Activated T-cell treated with anti-CD3 and anti-CD28 coated beads, Interleukin-2, amount 50 U/mL, for 48 hours (primary cell): ENCODE results near the gene SKIC8.
"Not testable (repeated sequence)": the region's sequence is repeated elsewhere in the genome, so short reads cannot be mapped to it uniquely, and the experiment has no call there.

ENCODE experiments used
- DNase-seq, 2 experiments: peaks; one replicate each; pipeline ENCODE4 v3.0.0-alpha.2; 2020

SKIC8 gene

DNA sequence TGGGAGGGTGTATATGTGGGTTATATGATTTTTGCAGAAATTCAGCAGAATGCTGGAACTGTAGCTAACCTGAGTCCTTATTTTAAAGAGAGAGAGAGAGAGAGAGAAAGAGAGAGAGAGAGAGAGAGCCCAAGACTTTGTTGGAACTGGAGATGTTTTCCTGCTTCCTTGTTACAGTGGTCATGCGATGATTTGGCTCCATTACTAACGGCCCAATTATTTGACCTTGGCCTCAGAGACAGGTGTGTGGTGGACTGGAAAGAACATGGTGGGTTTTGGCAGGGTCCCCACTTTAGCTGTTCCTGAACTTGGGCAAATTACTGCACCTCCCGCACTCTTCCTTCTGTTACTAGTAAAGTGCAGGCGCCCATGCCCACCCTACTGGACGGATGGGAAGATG lies 50.3 kb downstream of the SKIC8 start:
- no peak for DNase-seq

DNA sequence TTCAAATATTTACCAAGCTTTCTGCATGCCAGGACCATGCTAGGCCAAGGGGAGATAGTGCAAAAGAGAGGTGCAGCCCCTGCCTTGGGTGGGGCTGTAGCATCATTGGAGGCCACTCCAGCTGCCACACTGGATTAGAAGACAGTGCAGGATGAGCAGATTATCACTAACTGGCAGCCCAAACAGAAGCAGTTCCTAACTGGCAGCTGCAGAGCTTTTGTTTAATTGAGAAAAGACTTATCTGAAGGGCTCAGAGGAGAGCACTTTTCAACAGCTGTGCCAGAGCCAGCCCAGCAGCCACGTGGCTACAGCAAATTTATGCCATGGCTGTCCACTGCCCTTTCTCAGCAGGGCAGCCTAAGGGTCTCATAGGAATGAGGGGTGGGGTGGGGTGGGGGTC lies 51.5 kb downstream of the SKIC8 start:
- DNase-seq, result no peak

DNA sequence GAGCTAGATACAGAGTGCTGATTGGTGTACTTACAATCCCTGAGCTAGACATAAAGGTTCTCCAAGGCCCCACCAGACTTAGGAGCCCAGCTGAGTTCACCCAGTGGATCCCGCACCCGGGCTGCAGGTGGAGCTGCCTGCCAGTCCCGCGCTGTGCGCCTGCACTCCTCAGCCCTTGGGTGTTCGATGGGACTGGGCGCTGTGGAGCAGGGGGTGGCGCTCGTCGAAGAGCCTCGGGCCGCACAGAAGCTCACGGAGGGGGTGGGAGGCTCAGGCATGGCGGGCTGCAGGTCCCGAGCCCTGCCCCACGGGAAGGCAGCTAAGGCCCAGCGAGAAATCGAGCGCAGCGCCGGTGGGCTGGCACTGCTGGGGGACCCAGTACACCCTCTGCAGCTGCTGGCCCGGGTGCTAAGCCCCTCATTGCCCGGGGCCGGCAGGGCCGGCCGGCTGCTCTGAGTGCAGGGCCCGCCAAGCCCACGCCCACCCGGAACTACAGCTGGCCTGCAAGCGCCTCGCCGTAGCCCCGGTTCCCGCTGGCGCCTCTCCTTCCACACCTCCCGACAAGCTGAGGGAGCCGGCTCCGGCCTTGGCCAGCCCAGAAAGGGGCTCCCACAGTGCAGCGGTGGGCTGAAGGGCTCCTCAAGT lies 53.3 kb downstream of the SKIC8 start:
- DNase-seq, result not testable (repeated sequence)

DNA sequence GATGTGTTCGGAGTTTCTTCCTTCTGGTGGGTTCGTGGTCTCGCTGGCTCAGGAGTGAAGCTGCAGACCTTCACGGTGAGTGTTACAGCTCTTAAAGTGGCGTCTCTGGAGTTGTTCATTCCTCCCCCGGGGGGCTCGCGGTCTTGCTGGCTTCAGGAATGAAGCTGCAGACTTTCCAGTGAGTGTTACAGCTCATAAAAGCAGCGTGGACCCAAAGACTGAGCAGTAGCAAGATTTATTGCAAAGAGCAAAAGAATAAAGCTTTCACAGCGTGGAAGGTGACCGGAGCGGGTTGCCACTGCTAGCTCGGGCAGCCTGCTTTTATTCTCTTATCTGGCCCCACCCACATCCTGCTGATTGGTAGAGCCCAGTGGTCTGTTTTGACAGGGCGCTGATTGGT lies 54.0 kb downstream of the SKIC8 start:
- DNase-seq, result not testable (repeated sequence)

DNA sequence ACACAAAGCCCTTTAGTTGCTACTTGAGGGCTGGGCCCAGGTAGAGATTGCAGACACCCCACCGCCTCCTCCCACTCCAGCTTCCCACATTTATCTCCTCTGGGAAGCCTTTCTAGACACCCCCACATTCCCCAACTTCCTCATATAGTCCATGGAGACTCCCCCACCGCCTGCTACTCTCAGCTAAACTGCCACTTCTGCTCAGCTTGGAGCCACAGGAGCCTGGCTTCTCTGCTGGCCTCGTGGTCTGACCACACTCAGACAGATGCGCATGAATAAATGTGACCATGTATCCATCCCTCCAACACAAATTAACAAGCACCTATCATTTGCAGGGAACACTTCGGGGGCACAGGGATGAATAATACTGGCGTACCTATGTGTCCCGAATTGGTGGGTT lies 54.5 kb downstream of the SKIC8 start:
- DNase-seq, result no peak

DNA sequence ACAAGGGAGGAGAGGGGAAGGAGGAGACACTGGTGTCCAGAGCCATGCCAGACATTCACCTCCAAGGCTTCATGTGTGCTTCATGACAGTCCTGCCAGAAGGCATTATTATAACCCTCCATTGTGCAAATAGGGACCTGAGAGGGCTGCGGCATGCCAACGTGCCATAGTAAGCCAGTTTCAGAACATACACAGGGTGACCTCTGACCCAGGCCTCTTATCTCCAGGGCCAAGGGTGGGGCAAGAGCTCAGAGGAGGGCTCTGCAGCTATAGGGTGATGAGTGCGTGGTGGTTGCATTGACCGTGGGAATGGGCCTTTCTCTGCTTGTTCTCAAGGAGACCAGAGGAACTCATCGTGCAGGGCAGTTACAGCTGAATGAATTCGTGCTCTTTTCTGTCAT lies 55.3 kb downstream of the SKIC8 start:
- DNase-seq, result no peak

DNA sequence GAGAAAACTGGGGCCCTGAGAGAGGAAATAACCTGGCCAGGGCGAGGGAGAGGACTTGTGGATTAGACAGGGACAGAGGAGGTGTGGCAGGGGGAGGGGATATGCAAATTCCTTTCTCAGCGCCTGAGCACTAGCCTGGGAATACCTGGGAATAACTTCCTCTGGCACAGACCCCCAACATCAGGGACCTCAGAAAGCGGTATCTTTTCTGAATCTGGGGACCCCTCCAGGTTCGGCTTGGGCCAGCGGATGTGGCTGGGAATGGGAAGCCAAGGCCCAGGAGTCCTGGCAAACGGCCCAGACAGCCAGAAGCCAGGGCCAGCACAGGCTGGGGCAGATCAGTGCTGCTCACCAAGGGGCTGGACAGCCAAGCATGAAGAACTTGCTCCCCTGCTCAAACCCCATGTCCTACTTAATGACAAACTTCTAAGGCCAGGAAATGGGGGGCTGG lies 55.9 kb downstream of the SKIC8 start:
- DNase-seq, result no peak

DNA sequence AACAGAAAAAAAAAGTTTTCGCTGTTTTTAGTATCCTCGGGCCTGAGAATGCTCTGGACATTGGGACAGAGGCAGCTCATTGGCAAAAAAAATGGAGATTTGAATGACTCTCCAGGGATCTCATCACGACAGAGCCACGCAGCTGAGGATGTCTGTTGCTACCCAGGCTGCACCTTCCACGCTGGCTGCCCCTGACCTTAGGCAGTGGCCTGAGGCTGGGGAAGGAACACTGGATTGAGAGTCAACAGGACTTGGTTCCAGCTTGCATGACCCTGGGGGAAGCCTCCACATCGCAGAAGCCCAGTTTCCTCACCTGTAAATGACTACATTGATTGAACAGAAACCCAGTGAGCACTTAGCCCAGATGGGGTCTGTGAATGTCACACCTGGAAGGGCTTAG lies 56.4 kb downstream of the SKIC8 start:
- DNase-seq, result no peak

DNA sequence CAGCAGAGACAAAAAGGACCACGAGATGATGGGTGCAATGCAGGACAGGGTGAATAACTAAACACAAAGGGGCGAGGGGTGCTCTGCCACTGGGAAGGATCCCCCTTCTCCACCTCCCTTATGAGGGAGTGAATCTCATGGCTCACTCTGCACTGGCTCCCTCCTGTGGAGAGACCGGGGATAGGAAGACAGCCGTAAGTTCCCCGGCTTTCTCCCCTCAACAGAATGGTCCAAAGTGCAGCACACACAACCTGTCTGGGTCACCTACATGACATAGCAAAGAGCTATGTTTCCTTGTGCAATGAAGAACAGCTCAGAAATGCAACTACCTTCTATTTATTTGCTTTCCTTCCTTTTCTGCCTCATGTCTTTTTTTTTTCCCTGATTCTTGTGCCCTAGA lies 57.3 kb downstream of the SKIC8 start:
- peak; percentile 41 to 46 for DNase-seq

DNA sequence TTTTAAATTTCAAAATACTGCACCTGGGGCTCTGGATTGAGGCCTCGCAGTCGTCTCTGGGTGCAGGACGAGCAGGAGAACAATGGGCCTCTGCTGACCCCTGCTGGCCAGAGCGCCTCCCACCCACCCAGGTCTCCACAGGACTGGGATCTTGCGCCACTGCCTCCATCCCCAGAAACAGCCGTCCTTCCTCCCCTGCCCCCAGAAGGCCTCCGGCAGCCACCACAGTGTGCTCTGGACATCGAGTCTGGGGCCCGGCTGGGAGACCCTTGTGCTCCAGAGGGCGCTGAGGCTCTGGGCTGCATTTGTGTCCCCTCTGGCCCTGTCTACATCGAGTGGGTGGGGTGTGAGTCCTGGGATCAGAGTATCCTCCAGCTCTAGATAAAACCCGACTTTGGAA lies 58.4 kb downstream of the SKIC8 start:
- DNase-seq, result peak; percentile 89 to 92

DNA sequence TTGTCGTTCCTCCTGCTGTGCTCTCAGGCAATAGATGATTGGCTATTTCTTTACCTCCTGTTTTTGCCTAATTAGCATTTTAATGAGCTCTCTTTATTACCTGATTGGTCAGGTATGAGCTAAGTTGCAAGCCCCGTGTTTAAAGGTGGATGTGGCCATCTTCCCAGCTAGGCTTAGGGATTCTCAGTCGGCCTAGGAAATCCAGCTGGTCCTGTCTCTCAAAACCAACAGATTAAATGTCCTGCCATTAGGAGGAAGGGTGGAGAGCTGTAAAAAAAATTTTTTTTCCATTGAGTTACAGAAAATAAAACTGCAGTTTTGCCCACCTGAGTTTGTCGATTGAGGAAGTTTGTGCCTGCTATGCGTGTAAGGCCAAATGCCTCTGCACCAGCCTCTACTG lies 59.6 kb downstream of the SKIC8 start:
- no peak for DNase-seq

DNA sequence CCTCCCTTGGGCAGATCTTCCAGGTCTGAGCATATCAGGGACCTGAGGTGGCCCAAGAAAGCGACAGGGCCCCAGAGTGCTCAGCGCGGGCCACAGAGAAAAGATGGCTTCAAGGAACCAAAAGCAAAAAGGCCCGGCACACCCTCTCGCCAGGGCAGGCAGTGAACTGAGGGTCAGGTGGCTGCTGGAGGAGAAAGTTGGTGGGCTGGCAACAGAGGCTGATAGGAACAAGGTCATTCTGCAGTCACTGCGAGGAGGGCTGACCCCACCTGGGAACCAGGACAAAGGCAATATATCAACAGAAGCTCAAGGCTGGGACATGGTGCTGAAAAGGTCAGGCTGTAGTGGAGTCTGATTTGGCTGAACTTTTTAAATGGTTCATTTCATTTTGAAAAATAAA lies 62.3 kb downstream of the SKIC8 start:
- DNase-seq, result no peak

DNA sequence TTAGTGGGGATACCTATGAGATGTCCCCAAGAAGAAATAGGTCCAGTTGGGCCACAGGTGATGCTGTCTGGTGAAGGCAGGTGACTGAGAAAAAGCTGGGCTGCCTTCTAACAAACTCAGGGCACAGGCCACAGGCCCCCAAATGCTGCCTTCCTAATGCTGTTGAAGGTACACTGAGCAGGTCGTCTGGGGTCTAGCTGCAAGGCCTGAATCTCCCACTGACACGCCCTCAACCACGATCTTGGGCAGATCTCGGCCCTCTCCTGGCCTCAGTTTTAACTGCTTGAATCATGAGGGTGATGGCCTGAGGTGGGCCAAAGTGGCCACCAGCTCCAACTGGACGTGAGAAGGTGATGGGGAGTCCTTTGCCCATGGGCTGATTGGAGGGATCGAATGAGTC lies 62.9 kb downstream of the SKIC8 start:
- no peak for DNase-seq

DNA sequence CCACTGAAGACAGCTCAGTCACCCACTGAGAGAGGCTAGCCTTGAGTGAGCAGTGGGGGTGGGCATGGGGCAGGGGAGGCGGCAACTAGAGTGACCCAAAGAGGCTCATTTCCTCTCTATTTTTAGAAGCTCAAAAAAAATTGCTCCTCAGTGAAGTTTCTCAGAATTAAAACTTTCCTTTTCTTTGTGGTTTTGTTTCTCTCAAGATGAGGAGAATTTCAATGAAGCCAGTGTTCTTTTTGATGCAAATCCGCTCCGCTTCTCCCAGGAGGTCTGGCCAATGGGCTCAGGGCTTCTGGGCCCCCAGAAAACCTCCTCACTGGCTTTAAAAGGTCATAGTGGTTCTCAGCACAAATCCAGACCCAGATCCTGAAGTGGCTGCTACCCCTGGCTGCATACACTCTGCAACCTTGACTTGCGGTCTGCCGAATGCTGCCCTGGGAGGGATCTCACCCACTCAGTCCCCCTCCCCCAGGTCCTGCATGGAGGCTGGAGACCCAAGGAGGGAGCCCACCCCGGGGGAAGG lies 64.8 kb downstream of the SKIC8 start, which contains the start of gene ACSBG1:
Gene ACSBG1, minus strand, starts transcription at position 51 of the 526 bp plus-strand sequence. CDS start 64 bp downstream, outside the sequence.
- DNase-seq, result no peak

DNA sequence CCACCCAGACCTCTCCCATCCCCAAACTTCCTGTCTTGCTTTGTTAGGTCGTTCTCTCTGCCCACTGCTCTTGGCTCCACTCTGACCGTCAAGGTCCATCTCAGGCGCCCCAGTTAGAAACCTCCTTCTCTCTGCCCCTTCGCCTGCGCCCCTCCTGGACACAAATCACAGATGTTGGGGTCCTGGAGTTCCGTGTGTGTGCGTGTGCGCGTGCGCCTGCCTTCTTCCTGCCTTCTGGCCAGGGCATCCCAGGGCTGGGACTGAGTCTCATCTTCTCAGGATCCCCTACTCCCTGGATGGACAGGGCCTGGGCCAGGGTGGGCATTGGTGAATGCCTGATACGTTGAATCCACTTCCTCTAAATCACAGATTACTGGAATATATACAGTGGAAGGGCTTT lies 65.9 kb downstream of the SKIC8 start:
- no peak for DNase-seq
